ENCODE results near the gene SEPTIN8.

SEPTIN8 gene

DNA sequence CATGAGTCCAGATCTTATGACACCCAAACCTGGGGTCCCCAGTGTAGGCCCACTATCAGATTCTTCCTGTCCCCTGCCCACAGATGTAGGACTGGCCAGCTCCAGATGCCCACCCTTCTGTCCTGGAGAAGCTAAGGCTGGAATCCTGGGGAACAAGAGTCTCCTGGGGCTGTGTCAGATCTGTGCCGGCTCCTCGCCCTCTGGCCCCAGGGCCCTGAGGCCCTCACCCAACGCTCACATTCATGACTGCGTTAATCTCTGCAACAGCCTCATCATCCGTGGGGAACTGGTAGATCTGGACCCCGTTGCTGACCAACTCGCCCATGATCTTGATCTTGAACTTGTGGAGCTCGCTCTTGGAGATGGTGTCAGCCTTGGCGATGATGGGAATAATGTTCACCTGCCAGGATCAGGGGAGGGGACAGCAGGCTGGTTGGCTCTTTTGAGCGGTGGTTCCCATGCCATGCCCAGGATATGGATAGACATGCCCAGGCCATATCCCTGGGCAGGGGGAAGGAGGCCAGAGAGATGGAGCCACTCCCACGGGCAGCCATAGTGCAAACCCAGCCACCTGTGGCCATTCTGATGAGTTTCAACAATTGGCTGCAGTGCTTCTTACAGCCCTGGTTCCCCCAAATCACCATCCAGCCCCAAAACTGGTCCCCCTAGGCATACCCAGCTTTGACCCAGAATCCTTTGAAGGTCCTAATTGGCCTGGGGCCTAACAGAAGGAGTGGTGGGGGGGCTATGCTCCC, 14.6 kb downstream of the SEPTIN8 start:
- no peak for DNase-seq

DNA sequence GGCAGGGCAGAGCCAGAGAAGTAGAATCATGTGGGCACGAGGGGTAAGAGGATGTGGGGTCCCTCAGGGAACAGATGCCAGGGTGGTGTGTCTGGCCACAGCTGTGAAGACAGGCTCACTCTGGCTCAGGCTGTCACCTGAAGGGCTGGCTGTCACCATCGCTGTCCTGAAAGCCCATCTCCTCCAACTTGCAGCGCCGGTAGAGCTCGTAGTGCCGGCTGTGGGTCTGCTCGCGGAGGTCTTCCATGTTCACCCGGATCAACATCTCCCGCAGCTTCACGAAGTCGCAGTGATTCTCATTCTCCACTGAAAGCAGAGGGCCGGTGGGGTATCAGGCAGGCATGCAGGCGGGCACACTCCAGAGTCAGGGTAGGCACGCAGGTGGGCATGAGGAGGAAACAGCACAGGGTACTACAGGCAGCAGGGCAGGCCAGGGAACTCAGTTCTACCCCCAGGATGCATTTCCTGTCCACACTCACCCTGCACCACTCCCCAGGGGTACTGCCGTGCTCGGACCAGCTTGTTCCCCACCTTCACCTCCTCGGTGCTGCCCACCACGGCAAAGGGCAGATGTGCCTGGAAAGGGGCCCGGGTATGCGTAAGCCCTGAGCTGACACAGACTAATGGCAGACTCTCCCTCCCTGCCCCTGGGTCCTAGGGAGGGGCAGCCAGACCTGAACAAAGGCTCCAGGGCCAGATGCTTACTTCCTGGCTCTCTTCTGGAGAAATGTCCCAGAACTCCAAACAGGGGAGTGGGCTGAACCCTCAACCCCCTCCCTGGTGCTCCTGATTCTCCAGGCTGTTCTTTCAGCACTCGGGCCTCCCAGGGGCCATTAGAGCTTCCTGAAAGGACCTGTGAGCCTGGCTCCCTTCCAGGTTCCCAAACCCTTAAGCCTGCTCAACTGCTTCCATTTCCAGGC, 15.5 kb downstream of the SEPTIN8 start:
- no peak for DNase-seq

DNA sequence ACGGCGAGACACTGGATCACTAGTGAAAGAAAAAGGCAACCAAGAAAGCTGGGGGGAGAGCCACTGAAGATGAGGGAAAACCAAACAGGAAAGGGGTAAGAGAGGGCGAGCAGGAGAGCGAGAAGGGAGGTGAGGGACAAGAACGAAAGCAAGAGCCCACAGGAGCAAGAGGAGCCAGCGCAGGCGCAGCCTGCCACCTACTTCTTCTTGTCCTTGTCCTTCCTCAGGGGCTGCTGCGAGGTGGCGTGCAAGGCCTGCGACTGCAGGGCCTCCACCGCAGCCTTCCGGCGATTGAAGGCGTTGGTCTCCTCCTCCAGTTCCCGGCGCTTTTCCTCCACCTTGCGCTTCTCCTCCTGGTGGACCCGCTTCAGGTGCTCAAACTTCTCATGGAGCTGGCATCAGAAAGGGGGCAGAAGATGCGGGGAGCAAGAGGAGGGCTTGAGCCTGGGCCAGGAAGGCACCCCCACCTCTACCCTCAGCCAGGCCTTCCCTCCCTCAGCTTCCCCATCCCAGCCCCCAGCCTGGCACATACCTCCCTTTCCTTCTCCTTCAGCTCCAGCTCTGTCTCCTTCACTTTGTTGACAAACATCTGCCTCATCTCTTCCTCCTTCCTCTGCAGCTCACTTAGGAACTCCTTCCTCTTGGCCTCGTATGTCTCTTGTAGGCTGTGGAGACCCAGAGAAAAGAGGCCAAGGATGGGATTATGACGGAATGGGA, 16.3 kb downstream of the SEPTIN8 start:
- DNase-seq, result no peak

DNA sequence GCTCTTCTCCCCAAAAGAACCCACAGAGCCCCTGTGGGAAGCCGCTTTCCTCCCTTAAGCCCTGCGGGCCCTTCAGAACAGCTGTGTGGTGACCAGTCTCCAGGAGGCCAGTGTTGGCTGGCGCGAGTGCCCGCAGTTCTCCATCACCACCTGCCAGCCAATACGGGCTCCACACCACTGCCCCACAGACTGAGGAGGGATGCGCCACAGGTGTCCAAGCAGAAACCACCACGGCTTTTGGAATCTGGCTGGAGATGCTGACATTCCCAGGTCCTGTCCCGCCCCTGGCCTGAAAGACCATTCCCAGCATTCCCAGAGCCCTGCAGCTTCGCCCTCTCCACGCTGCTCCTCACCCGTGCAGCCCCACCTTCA, 17.0 kb downstream of the SEPTIN8 start:
- no peak for DNase-seq

DNA sequence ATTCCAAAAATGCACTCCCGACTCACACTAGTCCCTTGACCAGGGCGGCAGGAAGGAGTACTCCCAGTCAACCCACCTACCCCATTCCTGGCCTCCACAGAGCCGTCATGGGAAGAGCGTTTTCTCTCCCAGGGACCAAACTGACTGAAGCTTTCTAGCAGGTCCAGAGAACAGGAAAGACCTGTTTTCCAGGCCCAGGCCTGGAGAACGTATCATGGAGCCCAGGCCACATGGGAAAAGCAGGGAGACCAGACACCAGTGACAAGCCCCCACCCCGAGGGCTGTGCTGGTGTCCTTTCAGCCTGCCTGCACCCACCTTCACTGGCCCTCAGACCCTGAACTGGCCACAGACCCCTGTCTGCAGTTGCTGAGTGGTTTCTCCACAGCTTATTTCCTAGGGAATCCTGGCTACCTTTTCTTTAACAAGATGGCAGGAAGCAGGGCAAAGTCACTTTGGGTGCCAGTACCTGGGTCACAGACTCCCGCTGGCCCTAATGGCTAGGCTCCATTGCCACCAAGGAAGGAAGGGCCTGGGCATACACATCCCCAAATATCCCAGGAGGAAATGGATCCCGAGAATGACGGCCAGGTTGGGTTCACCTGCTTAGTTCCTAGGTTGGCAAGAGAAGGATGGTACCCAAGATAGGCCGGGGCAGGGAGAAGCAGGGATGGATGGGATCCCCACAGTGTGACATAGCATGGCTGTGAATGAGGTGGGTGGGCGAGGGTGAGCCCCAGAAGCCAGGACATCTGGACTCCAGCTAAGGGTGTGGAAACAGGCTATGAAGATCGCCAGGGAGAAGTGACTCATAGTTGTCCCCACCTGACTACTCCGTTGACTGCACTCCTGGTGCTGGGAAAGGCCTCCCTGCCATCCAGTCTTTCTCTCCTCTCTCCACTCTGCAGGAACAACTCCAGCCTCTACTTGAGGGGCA, 17.7 kb downstream of the SEPTIN8 start:
- no peak for DNase-seq

DNA sequence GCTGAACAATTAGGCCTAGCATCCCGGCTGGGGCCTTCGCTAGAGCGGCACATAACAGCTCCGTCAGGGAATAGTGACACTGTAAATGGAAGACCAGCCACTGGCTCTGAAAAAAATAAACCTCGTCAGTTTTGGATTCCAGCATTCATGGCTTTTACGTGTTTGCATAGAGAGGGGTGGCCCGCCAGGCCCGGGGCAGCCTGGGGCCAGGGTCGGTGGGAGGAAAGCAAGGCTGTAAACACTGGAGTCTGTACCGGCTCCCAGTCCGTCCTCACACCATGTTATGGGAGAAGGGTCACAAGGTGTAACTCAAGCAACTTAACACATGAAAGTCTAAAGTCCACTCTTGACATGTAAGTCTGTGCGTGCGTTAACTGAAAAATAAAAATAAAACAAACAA, 18.6 kb downstream of the SEPTIN8 start:
- DNase-seq, result no peak

DNA sequence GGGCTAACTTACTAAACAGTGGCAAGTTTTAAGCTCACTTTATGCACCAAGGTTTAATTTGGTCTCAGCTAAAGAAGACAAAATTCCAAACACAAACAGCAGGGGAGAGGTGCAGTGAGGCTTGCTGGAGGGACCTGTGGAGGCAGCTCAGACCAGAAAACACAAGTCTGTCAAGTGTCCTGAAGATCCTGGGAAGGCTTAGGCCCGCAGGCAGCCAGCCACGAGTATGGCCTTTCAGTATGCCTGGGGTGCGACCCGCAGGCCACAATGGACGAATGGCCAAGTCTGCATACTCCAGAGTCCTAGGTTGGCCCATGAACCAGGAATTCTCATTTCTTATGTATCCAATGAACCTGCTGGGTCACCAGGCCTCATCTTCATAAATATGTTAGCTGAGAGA, 20.5 kb downstream of the SEPTIN8 start:
- no peak for DNase-seq

DNA sequence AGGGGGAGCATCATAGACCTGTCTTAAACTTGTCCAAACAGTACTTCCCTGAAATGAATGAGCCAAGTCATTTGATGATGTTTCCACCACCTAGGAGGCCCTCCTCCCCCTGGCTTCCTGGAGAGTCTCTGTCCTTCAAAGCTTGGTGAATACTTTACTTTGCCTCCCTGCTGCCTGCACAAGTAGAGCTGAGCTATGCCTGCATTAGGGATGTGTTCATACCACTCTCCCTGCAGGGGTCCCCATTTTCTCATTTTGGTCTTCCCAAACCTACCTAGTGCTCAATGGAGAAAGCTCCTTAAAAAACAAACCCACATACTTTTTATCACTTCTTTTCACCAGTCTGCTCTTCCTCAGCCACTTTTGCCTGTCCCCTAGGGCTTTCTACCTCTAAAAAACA, 22.1 kb downstream of the SEPTIN8 start:
- DNase-seq, result no peak

DNA sequence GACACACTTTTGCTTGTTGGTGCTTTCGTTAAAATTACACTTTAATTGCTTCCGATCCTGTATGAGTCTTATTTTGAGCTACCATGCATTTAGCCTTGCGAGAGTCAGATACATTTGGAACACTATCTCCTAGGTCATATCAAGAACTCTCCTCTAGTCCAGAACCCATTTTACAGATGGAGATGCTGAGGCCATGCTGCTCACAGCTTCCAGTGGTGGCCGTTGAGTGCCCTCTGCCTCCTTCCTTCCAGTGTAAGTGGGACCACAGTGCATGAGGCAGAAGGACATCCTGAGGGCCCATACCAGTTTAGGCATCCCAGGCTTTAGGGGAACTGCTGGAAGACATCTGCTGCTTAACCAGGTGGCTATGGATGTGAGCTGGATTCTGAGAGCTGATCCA, 22.9 kb downstream of the SEPTIN8 start:
- no peak for DNase-seq

DNA sequence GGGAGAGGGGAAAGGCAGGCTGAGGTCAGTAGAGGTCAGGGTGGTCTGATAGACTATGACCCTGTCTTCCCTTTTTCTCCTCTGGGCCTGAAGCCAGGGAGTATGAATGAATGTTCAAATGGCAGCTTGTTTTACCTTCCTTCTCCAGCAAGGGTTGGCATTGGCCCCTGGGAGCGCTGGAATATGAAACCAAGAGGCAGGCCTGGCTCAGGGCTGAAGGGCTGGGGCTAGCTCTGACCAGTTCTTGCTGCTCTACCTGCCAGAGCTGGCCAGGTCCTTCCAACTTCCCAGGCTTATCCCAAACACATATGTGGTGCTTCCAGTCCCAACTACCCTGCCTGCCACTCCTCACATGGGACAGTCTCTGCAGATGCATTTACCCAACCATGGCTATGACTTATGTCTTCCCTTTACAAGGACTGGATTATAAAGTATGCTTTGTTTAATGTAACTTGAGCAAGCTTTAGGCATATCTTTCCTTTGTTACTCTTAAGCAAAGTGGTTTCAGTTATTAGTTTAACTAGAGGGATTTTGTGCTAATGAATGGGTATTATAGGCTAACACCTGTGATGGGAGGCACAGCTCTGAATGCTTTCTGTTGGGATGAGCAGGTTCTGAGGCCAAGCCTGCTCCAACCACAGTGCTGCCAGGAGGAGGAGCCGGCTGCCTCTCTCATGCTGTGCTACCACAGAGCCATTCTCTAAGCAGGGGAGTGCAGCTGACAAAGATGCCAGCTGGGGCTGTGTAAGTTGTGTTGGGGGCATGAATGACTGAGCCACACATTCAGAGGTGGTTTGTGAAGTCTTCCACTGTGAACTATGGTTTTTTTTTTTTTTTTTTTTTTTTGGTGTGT, 23.7 kb downstream of the SEPTIN8 start:
- DNase-seq, result no peak

DNA sequence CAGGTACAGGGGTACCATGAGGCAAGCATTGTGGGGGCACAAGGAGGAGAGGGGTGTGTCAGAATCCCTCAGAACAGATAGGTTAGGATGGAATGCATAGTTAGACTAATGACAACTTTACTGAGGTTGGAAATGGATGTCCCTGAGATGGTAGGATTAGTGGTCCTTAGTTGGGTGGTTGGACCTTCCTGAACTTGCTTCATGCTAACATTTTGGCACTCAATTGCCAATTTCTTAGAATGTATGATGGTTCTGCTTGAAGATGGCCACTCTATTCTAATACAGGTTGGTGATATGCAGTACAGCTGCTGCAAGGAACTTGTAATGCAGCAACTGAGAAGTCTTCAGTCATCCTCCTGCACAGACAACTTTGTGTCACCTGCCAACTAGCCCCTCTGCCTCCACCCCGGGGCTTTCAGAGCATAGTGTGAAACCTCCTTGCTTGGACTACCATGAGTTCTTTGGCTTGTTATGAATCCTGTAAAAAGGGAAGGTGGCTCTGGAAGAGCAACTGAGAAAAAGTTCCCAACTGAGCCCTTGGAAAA, 24.4 kb downstream of the SEPTIN8 start:
- no peak for DNase-seq

DNA sequence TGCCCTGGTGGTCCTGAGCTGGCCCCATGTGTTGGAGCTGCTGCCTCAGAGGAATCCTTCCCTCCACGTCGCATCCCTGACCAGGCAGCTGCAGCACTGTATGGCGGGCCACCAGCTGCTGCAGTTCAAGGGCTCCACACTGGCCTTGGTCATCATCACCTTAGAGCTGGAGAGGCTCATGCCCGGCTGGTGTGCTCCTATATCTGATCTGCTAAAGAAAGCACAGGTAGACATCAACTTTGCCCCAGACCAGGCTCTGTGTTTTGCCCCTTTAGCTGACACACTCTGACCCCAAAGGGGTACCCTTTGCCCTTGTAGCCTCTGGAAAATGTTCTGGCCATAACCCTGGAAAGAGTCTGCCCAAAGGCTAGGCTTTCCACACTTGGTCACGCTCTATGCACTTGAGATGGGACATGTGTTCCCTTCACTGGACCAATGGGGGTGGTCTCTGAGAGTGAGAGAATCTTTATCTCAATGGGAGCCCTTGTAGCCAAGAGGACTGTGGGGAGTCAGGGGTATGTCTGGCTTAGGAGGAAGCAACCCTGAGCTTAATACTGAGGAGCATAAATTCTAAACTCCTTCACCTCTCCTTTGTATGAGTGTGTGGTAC, 25.0 kb downstream of the SEPTIN8 start:
- DNase-seq, result no peak

DNA sequence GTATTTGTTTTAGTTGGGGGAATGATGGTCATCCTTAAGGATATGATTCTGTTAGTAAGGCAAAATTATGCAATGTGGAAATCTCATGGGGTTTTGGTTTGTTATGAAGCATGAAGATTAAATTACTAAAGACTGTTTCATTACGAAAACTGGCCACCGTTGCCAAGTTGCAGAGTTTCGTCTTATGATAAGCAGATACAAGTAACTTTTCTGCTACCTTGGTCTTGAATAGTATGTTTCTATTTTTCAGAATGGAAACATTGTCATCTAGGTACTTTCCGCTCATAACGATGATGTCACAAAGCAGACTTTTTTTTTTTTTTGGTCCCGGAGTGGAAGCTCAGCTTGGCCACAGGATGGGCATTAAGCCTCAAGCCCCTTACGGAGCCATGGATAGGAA, 25.6 kb downstream of the SEPTIN8 start:
- no peak for DNase-seq

DNA sequence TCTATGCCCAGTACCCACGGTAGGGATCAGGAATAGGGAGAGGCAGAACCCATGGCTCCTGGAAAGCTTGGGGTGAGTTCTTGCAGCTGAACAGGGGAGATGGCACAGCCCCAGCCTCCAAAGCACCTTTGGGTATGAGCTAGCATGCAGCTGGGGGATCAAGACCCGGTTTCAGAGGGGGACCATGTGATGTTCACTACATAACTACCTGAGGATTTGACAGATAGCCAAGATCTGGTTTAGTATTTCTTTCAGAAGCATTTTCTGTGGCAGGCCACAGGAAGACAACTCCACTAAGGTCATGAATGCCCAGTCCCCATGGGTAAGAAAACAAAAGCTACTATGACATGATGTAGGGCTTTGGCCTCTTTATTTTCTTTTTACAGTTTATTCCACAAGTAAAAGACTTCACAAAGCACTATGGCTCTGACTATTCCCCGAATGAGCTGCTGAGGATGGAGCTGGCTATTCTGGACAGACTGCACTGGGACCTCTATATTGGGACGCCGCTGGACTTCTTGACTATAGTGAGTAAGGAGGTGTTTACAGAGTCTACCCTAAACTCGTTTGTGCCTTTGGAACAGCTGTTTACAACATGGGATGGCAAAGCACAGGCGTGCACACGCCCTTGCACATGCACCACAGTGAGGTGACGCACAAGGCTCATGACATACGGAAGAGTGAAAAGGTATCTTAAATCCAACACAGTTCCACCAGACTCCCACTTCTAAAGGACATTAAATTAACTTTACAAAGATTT, 26.4 kb downstream of the SEPTIN8 start:
- DNase-seq, result peak; percentile 24

DNA sequence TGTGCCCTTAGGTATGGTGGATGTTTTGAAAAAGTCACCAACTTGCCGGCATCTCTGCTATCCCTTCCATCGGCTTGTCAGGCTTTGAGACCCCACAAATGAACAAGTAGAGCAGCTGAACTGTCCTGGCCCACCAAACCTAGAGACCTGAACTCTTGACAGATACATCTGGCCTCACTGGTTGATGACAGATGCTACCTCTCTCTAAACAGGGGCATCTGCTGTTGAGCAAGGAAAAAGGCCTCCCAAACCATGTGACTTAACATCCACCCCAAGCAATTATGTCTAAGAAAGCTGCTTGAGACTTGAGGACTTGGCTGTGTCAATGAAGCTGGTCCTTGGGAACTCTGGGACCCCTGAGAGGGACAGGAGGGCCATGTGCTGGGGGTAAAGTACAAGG, 27.5 kb downstream of the SEPTIN8 start:
- DNase-seq, result no peak

DNA sequence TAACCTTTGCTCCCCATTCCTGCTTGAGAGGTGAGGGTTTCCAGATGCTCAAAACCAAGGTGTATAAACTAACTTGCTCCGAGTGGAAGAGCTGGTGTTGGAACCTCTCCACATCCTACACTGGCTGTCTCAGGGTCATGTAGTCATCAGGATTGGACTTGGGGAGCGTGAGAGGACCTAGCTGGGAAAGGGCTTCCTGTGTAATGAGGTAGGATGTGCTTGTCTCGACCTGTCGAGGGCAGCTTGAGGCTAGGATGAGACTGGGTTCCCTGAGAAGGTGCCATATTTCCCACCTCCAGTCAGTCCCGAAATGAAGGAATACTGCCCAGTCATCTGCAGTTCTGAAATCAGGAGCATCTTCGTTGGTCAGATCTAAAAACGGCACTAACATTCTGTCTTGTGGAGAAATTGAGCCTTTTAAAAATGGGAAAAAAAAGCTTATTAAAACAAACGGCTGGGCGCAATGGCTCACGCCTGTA, 28.5 kb downstream of the SEPTIN8 start:
- no peak for DNase-seq

DNA sequence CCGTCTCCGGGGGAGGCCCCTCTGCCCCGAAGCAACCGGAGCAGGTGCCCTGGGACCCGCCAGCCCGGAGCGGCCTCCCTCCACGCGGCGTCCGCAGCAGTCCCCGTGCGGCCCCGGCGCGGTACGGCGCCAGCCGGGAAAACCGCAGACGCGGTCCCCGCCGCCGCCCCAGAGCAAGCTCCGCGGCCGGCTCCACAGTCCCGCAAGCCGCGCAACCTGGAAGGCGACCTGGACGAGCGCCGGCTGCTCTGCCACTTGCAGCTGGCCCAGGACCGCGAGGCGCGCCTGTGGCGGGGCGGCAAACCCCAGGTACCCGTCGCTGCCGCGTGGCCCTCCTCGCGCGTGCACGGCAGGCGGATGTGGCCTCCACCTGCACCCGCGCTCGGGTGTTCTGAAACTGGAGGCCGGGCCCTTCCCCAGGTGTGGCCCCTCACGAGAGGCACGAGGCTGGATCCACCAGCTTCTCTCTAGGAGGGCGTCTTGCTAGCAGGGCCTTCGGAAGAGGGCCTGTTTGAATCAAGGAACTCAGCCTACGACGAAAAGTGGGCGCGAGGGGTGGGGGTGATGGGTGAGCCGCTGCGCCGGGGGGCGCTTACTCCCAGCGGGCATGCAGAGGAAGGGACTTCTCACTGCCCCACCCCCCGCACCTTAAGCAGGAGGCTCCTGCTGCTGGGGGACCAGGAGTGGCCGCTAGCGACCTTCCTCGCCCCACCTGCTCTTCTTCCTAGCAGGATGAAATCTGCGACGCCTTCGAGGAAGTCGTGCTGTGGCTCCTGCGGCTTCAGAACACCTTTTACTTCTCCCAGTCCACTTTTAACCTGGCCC, 29.2 kb downstream of the SEPTIN8 start:
- peak; percentile 55 for DNase-seq

DNA sequence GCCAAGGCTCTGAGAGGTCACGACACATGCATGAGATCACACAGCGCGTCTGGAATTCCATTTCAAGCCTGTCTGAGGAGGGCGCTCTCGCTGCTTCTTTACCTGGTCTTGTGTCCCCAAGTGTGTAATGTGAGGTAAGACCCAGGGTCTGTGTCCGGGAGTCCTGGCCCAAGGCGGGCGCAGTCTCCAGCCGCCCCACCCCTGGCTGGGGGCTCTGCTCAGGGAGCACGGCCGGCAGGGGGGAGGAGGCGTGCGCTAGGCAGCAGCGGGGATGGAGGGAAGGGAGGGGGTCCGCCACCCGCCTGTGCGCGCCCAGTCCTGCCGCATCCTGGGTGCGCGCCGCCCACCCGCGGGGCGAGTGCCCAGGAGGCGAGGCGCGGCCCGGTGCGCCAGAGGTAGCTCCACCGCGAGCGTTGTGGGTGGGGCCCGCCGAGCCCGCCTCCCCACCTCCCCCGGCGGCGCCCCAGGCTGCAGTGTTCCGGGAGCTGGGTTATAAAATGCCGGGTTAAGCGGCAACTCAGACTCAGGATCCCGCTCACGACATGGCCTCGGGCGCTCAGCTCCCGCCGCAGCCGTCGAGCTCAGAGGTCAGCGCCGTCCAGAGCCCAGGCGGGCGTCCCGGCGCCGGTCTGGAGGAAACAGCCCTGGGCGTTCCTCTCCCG, 30.0 kb downstream of the SEPTIN8 start, which contains the start of gene CCNI2:
TSS of gene CCNI2 (plus strand) at position 473 of the 662 bp plus-strand sequence. CDS start at position 543, 70 bp downstream.
- DNase-seq, result peak; percentile 60
